GM12873 (cell line): ENCODE measurements around the gene IGFL1.

Source experiments
- TF ChIP-seq, protein P1 (sequence below): IDR thresholded peaks from 2 replicates; pipeline ENCODE4 v1.5.1; 2012; ENCODE audit warnings: low read depth, mild to moderate bottlenecking, moderate library complexity, low read length, control low read depth; ENCODE audit not compliant: insufficient read depth; ENCODE audit errors: missing control alignments

The IGFL1 gene

DNA sequence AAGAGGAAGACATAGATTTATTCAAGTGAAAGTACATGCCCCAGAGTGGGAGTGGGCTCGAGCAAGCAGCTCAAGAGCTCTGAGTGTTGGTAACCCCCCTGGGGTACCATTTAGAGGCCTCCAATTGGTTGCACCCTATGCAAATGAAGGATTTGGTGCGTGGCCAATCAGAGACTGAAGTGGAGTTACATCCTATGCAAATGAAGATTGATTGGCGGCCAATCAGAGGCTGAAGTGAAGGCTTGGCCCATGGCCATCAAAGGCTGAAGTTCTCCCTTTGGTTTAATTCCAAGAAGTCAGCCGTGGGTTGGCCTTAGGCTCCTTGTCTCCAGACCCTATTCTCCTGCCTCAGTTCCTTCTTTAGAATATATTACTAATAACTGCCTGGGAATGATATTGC is 12.9 kb upstream of the IGFL1 start:
- TF ChIP-seq, protein P1, sequence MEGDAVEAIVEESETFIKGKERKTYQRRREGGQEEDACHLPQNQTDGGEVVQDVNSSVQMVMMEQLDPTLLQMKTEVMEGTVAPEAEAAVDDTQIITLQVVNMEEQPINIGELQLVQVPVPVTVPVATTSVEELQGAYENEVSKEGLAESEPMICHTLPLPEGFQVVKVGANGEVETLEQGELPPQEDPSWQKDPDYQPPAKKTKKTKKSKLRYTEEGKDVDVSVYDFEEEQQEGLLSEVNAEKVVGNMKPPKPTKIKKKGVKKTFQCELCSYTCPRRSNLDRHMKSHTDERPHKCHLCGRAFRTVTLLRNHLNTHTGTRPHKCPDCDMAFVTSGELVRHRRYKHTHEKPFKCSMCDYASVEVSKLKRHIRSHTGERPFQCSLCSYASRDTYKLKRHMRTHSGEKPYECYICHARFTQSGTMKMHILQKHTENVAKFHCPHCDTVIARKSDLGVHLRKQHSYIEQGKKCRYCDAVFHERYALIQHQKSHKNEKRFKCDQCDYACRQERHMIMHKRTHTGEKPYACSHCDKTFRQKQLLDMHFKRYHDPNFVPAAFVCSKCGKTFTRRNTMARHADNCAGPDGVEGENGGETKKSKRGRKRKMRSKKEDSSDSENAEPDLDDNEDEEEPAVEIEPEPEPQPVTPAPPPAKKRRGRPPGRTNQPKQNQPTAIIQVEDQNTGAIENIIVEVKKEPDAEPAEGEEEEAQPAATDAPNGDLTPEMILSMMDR = no peak

DNA sequence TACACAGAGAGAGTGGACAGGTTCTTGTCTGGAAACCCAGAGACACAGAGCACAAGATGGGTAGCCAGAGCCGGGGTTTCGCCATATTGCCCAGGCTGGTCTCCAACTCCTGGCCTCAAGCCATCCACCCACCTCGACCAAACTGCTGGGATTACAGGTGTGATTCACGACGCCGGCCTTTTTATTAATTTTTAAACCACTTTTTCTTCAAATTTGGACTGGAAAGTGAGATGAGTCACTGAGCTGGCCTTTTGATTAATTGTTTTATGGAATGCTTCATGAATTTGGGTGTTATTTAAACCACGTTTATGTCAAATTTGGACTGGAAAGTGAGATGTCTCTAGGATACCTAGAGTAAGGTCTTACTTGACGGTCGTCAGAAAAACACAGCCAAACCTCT is 12.1 kb upstream of the IGFL1 start:
- TF ChIP-seq, protein P1 = no peak

DNA sequence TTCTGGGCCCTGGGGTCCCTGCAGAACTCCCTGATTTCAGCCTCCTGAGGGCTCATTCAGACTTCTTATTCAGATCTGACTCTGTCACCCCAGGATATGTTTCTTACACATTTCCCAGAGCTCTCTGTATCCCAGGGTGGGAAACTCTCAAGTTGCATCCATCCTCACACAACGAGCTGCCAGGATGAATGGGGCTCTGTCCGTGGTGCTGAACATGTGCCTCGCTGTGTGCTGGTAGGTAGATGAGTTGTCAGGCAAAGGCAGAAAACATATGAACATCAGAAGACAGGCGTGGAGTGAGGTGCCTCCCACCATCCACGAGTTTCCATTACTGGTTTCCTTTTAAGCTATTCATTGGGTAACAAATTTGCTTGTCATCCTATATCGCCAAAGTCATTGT is 11.4 kb upstream of the IGFL1 start:
- TF ChIP-seq, protein P1 = no peak

DNA sequence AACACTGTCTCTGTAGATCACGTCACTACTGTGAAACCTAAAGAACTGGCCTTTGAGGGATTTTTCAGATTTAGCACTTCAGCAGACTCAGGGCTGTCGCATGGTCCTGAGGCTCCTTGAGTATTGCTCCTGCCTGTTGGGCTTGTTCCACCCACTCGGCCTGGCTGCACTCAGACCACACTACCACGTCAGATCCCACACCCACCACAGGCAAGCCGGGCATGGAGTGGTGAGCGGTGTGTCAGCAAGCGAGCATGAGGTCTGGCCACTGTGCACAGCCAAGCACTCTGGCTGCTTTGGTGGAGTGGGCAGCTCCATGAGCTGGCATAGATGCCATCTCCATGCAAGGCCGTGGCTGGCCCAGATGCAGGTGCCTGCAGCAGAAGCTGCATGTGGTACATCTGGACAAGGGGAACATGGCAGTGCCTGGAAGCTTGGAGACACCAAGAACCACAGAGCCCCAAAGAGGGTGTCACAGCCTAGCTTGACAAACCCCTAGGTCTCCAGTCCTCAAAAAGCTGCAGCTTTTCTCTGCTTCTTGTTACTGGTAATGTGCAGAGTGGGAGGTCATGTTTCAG is 9.4 kb upstream of the IGFL1 start:
- TF ChIP-seq, protein P1 = no peak

DNA sequence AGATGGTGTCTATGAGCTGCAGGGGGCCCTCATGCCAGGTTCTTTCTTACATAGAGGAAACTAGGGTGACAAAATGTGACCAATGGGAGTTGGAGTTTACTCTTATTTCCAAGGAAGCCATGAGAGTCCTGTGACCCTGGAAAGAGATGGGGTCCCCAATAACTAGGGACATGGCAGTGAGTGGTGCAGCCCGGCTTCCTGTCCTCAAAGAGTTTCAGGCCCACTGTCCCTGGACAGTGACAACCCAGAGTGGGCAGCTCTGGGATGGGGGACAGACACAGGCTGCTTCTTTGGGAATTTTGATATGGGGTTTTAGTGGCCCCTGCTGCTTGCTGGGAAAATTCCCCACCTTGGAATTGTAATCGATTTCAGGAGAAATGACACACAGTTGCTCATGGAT is 8.4 kb upstream of the IGFL1 start:
- TF ChIP-seq, protein P1 = no peak

DNA sequence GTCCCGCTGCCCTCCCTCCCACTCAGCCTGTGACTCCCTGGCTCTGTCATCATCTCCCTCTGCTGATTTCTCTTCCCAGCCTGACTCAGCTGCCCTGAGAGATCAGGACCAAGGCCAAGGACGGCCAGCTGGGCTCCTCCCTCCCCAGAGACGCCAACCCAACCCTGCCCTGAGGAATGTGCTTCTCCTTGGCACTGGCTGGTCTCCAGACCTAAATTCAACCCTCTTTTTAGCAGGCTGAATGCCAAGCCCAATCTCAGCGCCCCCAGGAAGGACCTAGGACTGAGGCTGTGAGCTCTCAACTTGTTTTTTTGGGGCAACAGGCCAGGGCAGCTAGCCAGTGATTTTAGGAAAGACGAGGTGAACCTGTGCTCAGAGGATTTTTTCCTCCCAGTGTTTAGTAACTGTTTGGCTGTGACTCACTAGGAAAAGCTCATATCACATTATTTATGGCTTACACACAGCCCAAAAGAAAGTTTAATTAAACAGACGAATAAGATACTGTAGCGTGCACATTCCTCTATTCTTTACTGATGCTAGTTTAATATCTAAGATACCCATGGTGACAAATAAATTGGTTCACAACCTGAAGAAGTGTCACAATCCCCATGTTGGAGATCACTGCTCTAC is 7.4 kb upstream of the IGFL1 start:
- TF ChIP-seq, protein P1 = no peak

DNA sequence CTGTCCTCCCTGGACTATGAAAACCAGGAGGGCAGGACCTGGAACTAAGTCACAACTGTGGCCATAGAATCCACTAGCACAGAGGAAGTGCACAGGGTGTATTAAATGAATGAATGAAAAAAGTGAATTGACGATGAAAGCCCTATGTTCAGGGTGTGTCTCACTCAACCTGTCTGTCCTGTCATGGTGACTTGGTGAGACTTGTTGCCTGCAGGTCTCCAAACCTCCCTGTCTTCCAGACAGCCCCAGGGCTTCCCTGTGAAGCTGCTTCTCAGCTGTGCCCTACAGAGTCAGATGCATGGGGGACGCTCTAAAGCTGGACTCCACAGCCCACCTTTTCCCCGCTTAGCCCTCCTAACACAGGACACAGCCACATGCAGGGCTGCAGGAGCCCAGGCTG is 4.8 kb upstream of the IGFL1 start:
- TF ChIP-seq, protein P1 = no peak
